ENCODE measurements around the gene HNRNPAB.
"Not testable (repeated sequence)": the region's sequence is repeated elsewhere in the genome, so short reads cannot be mapped to it uniquely, and the experiment has no call there.

Gene HNRNPAB

GRCh38 chr5:178196986-178197385 lies 7.3 kb upstream of the HNRNPAB start:
- no peak for DNase-seq (ENCODE audit: low spot score)

DNA sequence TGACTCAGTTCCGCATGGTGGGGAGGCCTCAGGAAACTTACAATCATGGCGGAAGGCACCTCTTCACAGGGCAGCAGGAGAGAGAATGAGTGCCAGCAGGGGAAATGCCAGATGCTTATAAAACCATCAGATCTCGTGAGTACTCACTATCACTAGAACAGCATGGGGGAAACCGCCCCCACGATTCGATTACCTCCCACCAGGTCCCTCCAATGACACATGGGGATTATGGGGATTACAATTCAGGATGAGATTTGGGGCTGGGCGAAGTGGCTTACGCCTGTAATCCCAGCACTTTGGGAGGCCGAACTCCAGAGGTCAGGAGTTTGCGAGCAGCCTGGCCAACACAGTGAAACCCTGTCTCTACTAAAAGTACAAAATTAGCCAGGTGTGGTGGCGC lies 6.2 kb upstream of the HNRNPAB start:
- DNase-seq (ENCODE audit: low spot score): not testable (repeated sequence)

- DNase-seq (ENCODE audit: low spot score): no peak
These were observed 5.6 kb upstream of the HNRNPAB start for GRCh38 chr5:178198706-178199105.

- no peak for DNase-seq (ENCODE audit: low spot score)
These were observed 4.5 kb upstream of the HNRNPAB start for GRCh38 chr5:178199581-178200434.

- DNase-seq (ENCODE audit: low spot score): no peak
These were observed 3.0 kb upstream of the HNRNPAB start for GRCh38 chr5:178201221-178201926.

GRCh38 chr5:178201927-178202235 lies 2.5 kb upstream of the HNRNPAB start:
- no peak for DNase-seq (ENCODE audit: low spot score)

DNA sequence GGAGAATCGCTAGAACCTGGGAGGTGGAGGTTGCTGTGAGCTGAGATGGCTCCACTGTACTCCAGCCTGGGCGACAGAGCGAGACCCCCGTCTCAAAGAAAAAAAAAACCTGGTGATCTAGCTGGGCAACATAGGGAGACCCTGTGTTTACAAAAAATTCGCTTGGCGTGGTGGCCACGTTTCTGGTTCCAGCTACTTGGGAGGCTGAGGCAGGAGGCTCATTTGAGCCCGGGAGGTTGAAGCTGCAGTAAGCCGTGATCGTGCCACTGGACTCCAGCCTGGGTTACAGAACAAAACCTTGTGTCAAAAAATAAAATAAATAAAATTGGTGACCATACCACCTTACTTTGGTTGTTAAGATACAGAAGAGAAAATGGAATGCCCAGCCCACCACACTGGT lies 1.8 kb upstream of the HNRNPAB start:
- no peak for DNase-seq (ENCODE audit: low spot score)

GRCh38 chr5:178203670-178204181 lies 607 bp upstream of the HNRNPAB start:
- peak; percentile 62 for DNase-seq (ENCODE audit: low spot score)

DNA sequence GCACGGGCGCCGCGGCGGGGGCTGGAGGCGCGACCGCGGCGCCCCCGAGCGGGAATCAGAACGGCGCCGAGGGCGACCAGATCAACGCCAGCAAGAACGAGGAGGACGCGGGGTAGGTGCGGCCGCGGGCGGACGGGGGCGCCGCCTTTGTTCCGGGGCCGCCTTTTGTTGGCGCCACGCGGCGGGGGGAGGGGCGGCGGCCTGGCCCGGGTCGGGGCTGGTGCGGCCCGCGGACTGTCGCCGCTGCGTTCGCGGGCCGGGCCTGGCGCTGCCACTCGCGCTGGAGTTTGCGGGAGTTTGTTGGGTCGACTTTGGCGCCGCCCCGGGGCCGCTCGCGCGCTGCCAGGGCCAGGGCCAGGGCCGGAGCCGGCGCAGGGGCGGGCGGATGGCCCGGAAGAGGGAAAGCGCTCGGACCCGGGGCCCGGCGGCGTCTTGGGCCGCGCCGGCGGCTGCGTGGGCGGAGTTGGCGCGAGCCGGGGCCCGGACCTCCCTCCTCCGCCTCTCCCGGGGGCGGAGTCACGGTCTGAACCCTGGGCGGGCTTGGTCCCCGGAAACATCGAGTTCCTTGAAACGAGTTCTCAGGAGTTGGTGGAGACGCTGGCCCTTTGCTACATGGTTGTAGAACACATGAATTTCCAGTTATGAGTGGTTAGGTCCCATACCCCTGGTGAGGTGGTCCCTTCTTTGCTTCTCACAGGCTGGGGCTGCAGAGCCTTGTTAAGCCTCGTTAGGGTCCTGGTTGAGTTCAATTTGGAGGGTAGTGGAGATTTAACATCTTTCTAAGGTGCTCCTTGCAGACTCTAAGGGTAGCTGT lies 809 bp downstream of the HNRNPAB start:
- DNase-seq (ENCODE audit: low spot score): peak; percentile 86

GRCh38 chr5:178205749-178206047 lies 1.4 kb downstream of the HNRNPAB start:
- DNase-seq (ENCODE audit: low spot score): no peak

- DNase-seq (ENCODE audit: low spot score): no peak
These were observed 2.1 kb downstream of the HNRNPAB start for GRCh38 chr5:178206166-178207101.

GRCh38 chr5:178207183-178207916 lies 3.0 kb downstream of the HNRNPAB start:
- DNase-seq (ENCODE audit: low spot score): no peak

DNA sequence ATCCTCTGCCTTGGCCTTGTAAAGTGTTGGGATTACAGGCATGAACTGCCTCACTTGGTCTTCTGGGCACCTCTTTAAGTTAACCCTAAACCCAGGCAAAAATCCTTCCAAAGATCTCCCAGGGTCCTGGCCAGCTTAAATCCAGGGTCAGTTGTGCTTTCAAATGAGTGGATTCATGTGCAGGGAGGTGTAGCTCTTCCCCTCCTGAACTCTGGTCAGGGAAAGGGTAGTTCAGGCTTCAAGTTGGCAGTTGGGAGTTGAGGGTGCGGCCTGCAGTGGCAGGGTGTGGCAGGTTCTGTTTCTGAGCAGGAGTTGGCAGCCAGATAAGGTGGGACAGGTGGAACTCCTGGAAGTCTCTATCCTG lies 3.6 kb downstream of the HNRNPAB start:
- DNase-seq (ENCODE audit: low spot score): no peak

DNA sequence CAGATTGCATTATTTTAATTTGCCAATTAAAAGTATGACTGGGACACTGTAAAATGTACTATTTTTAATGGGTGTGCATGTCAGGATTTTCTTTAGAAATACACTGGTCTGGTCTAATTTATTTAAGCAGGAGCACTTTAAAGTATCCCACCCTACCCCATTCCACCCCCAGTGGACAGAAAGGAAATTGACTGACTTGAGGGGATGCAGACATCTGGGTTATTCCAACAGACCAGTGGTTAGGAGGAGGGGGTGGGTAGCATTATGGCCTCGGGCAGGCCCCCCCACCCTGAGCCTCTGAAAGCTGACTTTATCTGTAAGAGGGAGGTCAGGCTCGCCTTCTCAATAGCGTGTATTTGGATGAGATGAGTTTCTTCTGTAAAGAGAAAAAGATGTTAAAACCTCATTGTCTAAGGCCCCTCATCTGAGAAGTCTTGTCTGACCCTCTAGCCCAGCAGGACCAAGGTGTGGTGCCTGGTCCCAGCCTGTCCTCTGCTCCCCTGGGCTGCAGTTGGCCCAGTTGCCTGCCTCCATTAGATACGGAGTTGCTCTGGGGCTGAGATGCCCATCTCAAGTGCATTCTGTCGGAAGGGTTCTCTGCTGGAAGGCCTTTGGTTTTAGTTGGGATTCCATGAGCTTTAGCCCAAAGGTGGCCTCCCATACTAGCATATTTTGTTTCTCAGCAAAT lies 4.4 kb downstream of the HNRNPAB start:
- DNase-seq (ENCODE audit: low spot score): no peak

DNA sequence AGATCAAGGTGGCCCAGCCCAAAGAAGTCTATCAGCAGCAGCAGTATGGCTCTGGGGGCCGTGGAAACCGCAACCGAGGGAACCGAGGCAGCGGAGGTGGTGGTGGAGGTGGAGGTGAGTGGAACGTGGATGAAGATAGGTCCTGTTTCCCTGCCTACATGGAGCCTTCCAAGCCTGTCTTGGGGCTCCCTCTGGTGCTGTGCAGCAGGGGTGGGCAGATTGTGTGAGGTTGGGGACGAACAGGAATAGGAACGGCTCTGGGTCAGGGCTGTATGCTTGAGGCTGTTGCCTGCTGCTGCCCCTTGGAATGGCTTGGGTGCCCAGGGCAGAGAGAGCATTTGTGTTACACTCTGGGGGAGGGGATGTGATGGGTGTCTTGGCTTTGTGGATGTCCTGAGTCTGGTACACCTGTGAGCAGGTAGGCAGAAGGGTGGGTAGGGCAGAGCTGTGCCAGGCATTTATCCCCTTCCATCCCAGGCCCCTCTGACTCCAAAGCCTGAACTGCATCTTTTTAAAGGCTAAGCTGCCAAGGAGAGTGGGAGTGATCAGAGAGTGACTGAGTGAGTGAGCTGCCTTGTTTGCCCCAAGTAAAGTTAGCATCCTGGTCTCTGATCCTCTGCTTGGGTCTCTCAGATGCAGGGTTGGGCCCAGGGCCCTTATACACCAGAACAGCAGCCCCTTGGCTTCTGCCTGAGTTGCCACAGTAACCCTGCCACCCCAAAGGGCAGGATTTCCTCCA lies 5.2 kb downstream of the HNRNPAB start:
- DNase-seq (ENCODE audit: low spot score): no peak

DNA sequence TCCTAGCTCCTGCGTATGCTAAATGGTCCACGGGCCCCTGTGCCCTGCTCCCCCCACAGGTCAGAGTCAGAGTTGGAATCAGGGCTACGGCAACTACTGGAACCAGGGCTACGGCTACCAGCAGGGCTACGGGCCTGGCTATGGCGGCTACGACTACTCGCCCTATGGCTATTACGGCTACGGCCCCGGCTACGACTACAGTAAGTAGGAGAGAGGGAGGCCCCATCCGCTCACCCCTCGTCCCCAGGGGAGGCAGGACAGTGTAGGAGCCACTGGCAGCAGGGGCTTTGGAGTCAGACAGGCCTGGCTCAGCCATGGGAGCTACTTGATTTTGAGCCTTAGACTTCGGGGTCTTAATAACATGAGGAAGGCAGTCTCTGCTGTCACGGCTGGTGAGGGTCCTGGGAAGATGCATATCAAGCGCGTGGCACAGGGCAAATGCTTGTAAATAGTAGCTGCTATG lies 5.8 kb downstream of the HNRNPAB start:
- no peak for DNase-seq (ENCODE audit: low spot score)

DNA sequence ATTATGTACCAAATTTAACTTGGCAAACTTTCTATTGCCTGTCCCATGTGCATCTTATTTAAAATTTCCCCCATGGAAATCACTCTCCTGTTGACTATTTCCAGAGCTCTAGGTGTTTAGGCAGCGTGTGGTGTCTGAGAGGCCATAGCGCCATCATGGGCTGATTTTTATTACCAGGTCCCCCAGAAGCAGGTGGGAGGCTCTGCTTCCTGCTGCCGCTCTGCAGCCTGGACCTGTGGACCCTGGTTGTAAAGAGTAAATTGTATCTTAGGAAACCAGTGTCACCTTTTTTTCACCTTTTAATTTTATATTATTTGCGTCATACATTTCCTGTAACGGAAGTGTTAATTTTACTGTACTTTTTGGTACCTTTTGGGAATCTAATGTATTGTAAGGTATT lies 6.4 kb downstream of the HNRNPAB start:
- DNase-seq (ENCODE audit: low spot score): no peak

DNA sequence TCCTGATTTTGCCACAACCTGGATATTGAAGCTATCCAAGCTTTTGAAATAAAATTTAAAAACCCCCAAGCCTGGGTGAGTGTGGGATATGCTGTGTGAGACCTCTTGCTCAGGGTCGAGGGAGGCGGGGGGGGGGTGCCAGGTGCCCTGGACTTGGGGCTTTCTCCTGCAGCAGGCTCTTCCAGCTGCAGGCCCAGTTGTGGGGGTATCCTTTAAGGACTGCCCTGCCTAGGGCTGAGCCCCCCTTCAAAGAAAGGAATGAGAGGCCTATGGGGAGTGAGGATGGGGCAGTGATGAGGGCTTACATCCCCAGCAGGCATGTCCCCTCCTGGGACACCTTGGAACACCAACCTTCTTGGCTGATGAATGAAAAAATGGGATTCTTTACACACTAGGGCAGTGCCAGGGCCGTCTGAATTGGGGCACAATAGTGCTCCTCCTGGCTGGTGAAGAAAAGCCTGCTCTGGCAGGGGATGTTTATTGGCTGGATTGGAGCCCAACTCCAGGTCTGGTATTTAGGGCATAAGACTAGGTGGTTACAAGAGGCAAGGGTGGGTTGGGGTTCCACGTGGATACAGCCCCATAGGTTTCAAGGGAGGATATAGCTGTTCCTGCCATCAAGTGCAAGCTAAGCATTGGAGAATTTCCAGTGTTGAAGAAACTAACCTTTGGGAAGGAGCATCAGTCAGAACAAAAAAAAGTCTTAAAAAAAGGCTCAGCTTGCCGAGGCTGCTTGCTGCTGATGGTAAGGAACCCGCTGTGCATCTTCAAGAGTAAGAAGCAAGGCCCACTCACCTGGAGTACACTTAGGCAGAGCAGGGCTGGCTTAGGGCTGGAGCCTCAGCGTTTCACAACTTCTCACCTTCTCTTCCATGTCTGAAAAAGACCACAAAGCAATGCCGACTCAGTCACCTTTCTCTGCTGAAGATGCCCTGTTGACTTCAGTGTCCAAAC lies 7.0 kb downstream of the HNRNPAB start:
- DNase-seq (ENCODE audit: low spot score): no peak

Data from HuH-7.5 (cell line).